ENCODE measurements around the gene MEGF8. TPM values are rescaled to one million over a fixed set of nuclear protein-coding genes. Genes with fewer than 3 reads are reported as not detected.

The MEGF8 gene
- total and polyA plus RNA-seq, 2 of the 8 experiments (the other 6 are each of a cell fraction or from before 2014, with no cell fraction given), result 13.0 to 23.7 TPM

- TF ChIP-seq SP4 (IDR thresholded peaks at IDR 0.05; ENCODE audit: low read length) (no peak), POU5F1 (IDR thresholded peaks at IDR 0.05; ENCODE audit: low read depth, low read length) (no peak), GTF2F1 (IDR thresholded peaks at IDR 0.05; ENCODE audit: borderline replicate concordance, low read depth, low read length) (no peak), E2F6 (IDR thresholded peaks at IDR 0.05) (no peak)
Observed at GRCh38 chr19:42380155-42380554, 54.7 kb downstream of the MEGF8 start (continued).
